Activated CD8-positive, alpha-beta memory T cell treated with anti-CD3 and anti-CD28 coated beads, Interleukin-2, amount 50 U/mL, for 1 hour (primary cell): ENCODE data around the gene ARHGAP31.

Experiments
- DNase-seq: peaks from one replicate; pipeline ENCODE4 v3.0.0-alpha.2; 2020; ENCODE audit errors: extremely low read depth

Gene ARHGAP31

DNA sequence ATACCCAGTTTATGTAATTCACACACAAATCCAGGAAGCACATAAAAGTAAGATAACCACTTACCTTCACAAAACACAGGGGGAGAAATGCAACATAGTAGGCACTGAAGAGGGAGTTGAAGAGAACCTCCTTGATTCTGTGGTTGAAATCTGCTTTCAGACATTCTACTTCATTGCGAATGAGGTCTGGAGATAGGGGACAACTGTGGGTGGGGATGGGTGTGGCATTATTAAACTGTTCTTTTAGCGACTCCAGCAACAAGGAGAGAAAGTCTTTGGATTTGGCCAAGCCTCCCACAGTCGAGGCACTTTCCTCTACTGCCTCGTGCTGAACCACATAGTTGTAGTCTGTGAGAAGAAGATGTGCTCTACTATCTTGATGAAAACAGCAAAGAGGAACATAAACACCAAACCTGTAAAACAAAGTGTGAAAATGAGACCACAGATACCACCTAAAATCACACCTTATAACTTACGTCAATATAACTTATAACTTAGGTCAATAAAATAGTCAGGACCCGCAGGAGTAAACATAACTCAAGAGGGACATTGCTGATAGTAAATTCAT, 143.6 kb downstream of the ARHGAP31 start:
- DNase-seq: no peak

DNA sequence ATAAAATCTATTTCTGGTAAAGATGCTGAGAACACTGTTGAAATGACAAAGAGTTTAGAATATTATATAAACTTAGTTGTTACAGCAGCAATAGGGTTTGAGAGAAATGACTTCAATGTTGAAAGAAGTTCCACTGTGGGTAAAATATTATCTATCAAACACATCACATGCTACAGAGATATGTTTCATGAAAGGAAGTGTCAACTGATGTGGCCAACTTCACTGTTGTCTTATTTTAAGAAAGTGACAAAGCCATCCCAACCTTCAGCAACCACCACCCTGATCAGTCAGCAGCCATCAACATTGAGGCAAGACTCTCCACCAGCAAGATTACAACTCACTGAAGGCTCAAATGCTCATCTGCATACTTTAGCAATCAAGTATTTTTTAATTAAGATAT, 149.0 kb downstream of the ARHGAP31 start:
- DNase-seq: no peak

DNA sequence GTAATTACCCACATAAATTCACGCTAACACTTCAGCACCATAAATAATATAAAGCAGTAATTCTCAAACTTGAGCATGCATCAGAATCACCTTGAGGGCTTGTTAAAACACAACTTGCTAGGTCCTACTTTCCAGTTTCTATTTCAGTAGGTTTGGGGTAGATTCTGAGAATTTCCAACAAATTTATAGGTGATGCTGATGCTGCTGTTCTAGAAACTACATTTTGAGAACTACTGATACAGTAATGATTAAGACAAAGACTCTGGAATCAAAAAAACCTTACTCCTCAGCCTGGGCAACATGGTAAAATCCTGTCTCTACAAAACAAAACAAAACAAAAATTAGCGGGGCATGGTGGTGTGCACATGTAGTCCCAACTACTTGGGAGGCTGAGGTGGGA, 150.4 kb downstream of the ARHGAP31 start:
- no peak for DNase-seq

DNA sequence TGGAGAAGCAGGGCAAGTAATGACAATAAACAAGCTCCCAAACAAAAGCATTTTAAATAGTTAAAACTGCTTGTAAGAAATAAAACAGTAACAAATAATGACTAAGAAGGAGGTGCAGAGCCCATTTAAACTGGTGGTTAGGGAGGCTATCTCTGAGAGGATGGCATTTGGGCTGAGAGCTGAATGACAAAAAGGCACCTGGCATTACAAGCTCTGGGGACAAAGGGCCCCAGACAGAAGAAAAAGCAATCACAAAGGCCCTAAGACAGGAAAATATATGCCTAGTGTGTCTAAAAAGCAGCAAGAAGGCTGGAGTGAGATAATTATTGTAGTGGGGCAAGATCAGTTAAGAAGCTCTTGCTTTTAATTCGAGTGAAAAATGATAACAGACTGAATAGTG, 159.6 kb downstream of the ARHGAP31 start:
- DNase-seq: no peak

DNA sequence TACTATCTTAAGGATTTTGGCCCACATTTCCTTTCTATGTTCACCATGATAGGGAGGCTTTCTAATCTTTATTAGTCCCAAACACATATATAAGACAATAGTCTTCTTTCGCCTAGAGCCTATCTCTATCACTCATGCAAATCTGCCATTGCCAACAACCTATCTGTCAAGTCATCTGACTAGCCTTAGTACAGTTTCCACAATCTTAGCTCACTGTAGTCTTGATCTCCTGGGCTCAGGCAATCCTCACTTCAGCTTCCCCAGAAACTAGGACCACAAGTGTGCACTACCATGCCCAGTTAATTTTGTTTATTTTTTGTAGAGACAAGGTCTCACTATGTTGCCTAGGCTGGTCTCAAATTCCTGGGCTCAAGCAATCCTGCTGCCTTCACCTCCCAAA, 162.3 kb downstream of the ARHGAP31 start:
- DNase-seq: no peak

DNA sequence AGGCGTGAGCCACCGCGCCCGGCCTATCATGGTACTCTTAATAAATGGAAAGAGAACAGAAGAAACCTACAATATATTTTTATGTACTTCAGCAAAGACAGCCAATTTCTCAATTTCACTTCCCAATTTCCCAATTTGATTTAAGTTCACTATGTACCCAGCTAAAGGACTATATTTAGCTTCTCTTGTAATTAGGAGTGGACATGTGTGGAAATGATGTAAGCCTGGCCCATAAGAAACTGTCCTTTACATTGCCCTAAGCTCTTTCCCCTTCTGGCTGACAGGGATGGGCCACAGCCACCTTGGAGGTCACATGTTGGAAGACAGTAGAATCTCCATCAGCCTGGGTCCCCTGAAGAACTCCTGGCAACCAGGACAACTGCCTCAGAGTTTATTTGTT, 163.1 kb downstream of the ARHGAP31 start:
- no peak for DNase-seq

DNA sequence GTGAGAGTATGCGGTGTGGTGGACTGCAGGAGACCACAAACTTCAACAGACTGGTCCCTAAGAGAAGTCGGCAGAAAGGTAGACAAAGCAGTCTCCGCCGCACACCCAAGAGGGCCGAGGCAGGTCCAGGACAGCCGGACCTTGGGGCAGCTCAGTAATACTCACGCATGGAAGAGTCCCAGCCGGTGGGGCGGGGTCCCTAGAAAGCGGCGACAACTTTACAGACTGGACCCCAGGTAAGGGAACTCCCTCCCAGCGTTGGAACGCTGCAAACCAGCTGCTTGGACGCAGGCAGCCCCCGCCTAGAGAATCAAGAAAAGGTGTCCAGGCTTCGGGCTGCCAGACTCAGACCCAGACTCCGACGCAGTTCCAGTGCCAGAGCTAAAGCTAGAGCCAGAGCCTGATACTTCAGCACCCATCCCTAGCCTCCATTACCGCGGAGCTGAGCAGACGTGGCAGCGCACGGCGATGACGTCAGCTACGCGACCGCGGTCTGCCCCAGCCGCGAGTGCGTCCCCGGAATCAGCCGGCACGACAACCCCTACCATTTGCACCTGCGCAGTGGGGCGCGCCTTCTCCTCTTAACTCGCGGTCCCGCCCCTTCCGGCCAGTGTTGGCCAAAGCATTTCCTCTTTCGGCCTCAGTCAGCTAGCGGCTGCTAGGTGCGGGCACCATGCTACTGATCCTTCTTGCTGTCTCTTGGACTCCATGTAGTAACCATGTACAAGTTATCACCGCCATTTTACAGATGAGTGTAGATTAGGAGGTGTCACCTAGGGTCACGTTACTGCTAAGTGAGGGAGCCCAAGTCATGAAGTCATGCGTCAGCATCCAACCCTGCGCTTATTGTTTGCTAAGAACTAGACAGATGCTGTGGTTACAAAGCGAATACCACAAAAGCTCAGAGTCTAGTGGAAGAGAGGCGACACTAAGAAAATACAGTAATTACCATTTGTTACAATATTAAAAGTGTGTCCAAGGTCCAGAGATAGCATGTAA, 169.3 kb downstream of the ARHGAP31 start, which contains the start of gene TMEM39A:
TMEM39A (minus strand) TSS at position 445 of the 999 bp plus-strand sequence. CDS start 1,541 bp downstream, outside the sequence.
- DNase-seq: peak; percentile 97

DNA sequence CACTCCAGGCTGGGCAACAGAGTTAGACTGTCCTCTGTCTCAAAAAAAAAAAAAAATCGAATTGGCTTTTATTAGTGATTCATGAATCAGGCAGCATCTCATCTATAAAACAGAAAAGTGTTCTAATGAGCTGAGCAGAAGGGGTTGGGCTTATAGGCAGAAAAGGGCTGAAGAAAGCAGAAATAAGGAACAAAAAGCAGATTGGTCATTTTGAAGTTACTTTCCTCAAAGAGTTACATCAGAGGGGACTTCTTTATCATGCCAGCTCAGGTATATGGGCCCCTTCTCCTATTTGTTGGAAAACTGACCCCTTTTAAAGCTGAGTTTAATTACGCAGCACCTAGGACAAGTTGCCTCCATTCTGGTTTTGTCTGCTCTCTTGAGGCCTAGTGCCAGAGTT, 173.9 kb downstream of the ARHGAP31 start:
- DNase-seq: no peak

DNA sequence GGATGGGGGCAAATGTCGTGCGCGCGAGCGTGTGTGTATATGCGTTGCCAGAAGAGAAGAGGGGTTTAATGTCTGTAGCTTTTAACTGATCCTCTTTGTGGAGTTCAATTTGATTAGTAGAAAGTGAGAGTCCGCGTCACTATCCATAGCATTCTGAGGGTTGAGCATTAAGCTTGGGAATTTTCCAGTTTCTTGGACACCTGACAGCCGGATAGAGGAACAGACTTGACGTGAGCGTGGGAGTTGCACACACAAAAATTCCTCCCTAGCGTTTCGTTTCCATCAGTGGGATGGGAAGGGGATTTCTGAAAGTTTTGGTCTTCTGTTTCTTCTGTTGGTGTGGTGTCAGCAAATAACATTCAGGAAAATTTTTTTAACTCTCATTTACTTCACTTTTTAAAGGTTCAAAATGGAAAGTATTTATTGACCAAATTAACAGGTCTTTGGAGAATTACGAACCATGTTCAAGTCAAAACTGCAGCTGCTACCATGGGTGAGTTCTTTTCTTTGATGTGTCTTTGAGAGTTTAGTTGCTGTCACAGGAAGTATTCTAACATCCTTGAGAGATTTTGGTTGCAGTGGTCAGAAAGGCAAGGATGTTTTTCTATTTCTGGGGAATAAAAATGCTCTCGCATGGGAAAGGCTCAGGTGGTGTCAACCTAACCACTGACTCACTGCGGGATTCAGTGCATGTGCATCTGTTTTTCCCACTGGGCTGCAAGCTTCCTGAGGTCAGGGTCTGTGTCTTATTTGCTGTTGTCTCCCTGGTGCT, 175.4 kb downstream of the ARHGAP31 start:
- no peak for DNase-seq
